SK-N-SH treated with all-trans-retinoic acid at 6 μM for 48 hours (cell line): ENCODE measurements around the gene TTPAL.

Experiments
- CSDC2 ChIP-seq: fragments of 250-450 bp; sonication (Bioruptor Pico); IDR thresholded peaks from 2 replicates; pipeline ENCODE4 v1.5.0; 2020; ENCODE audit warnings: mild to moderate bottlenecking, moderate library complexity
- TOX ChIP-seq: fragments of 250-450 bp; sonication (Bioruptor Pico); IDR thresholded peaks from 2 replicates; pipeline ENCODE4 v1.8.0; 2021; ENCODE audit warnings: mild to moderate bottlenecking, moderate library complexity, borderline replicate concordance
- ZFP3 ChIP-seq: fragments of 250-450 bp; sonication (Bioruptor Pico); IDR thresholded peaks from 2 replicates; pipeline ENCODE4 v1.5.0; 2020; ENCODE audit warnings: mild to moderate bottlenecking, moderate library complexity
- ZNF565 ChIP-seq: fragments of 450-650 bp; formaldehyde crosslinking; conservative IDR thresholded peaks from 2 replicates; pipeline ENCODE4 v1.5.0; 2020; ENCODE audit warnings: low read depth, mild to moderate bottlenecking, moderate library complexity

GRCh38 chr20:44536175-44536574, 60.5 kb downstream of the TTPAL start:
- TF ChIP-seq ZNF565 = no peak
- TF ChIP-seq ZFP3 (CRISPR knock-in tag) = no peak
- no peak for TF ChIP-seq TOX
- no peak for TF ChIP-seq CSDC2 (CRISPR knock-in tag)
